Activated gamma-delta T cell (primary cell): ENCODE results near the gene DBX1.
"Not testable (repeated sequence)": the region's sequence is repeated elsewhere in the genome, so short reads cannot be mapped to it uniquely, and the experiment has no call there.

Source experiments
- DNase-seq: peaks from one replicate; lab custom pipeline; 2025; lab: John Stamatoyannopoulos, UW
- total RNA-seq, 2 donors: gene quantifications; one replicate each; lab custom pipeline; 2026; lab: John Stamatoyannopoulos, UW

Gene DBX1, protein sequence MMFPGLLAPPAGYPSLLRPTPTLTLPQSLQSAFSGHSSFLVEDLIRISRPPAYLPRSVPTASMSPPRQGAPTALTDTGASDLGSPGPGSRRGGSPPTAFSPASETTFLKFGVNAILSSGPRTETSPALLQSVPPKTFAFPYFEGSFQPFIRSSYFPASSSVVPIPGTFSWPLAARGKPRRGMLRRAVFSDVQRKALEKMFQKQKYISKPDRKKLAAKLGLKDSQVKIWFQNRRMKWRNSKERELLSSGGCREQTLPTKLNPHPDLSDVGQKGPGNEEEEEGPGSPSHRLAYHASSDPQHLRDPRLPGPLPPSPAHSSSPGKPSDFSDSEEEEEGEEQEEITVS
- total RNA-seq: 0 reads per million in 2 donors

DNA sequence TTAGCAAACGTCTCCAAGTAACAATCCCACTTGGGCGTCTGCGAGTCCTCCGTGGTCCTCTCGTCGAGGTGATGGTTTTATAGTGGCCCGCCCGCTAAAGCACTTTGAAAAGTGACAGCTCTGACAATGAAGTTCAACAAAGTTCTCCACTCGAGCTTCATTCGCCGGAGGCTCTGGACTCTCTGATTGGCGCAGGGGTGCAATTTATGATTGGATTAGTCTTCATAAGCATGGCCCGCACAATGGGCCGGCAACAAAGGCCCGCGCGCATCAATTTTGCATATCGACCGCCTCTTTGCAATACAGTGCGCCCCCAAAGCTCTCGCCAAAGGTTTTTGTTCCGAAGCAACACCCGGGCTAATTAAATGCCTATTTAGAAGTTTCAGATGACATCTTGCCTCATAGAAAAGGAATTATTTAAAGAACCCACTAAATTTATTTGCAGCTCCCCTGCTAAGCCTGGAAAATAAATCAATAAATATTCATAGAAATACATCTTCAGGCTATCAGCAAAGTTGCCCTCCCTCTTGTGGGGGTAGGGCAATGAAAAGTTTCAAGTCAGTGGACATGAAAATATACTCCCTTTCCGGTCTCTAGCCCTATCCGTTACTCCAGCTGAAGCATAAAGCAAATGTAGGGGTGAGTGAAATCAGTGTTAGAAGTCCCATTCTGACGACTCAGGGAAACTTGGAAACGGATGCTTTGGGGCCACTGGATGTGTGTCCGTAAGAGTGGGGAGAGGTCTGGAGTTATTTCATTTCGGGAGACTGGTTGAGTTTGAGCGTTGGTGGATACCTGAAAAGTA, at the start of gene DBX1:
Gene DBX1 (minus strand): TSS at position 51 of the 805 bp plus-strand sequence. CDS start 151 bp downstream, outside the sequence.
- no peak for DNase-seq

- DNase-seq: no peak
Measured at GRCh38 chr11:20208622-20209111, 48.4 kb upstream of the DBX1 start.

DNA sequence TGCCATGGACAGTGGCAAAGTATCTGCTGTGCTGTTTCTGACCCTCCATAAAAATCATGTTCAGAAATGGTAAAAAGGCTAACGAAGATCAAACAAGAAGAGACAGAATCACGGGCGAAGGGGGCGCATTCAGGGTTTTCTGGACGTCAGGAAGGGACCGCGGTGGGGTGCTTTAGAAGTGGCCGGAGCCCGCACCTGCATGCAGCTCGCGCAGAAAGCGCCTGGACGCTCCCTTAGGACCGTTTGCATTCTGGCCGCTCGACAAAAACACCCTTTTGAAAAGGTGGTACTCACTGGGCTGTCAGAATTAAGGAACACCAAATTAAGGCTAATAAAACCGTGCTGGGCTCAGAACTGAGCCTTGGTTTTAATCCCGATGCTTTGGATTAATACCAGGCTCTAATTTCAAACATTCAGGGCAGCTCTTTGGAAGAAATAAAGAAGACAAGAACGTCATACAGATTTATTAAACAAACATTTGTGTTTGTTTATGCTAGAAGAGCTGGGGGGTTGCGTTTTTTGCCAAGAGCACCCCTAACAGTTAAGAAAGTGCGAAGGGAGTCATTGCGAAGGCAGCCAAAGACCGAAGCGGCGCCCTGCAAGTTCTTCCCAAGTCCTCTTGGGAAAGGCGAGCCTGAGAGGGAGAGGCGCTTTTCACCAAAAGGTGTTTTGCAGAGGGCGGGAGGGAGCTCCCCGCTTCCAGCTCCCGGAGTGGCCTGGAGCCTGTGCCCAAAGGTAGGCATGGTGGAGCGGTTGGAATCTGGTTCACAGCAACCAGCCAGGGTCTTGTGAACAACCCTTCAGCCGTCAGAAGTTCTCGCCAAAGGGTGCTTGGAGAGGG, 47.7 kb upstream of the DBX1 start:
- DNase-seq: no peak

DNA sequence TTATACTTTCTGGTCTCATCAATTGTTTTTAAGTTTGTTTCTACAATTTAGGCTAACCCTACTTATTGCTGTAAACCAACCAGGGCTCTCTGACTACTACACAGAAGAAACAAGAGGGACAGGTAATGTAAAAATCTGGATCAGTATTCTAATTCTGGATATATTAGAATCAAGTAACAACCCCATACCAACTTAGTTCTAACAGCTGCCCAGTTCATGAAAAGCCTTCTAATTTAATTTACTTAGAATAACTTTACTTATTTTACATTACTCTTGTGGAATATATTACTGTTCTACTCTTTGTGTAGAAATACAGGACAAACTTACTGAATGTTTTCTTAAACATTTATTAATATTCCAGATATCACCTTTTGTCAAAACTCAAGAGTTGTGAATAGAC, 45.5 kb upstream of the DBX1 start:
- DNase-seq: no peak

GRCh38 chr11:20204681-20205080, 44.4 kb upstream of the DBX1 start:
- DNase-seq: no peak

- no peak for DNase-seq
Measured at GRCh38 chr11:20203831-20204230, 43.6 kb upstream of the DBX1 start.

DNA sequence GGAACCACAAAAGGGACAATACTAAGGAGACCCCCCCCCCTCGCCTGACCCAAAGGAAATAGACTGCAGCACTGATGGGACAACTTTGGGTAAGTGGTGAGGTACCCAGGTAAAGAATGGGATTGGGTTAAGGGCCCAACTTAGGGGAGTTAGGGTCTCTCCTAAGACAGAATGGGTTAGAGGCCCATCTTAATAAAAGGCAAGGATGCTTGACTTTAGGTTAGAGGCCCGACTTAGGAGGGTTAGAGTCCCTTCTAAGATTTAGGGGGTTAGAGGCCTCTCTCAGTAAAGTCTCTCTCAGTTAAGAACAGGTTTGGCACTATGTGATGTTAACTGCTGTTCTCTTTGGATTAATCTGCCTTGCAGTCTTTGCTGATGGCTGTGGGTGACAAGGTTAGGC, 41.0 kb upstream of the DBX1 start:
- DNase-seq: no peak

DNA sequence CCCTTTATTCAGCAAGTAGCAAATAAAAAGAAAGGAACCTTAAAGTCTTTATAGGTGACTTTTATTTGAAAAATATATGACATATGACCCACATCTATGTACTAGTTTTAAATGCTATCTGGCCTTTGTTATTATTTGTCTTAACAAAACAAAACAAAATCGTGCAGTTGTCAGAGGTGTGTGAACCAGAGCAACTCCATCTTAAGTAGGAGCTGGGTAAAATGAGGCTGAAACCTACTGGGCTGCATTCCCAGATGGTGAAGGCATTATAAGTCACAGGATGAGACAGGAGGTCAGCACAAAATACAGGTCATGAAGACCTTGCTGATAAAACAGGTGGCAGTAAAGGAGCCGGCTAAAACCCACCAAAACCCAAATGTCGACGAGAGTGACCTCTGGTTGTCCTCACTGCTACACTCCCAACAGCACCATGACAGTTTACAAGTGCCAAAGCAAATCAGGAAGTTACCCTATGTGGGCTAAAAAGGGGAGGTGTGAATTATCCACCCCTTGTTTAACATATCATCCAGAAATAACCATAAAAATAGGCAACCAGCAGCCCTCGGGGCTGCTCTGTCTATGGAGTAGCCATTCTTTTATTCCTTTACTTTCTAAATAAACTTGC, 40.2 kb upstream of the DBX1 start:
- DNase-seq: not testable (repeated sequence)

DNA sequence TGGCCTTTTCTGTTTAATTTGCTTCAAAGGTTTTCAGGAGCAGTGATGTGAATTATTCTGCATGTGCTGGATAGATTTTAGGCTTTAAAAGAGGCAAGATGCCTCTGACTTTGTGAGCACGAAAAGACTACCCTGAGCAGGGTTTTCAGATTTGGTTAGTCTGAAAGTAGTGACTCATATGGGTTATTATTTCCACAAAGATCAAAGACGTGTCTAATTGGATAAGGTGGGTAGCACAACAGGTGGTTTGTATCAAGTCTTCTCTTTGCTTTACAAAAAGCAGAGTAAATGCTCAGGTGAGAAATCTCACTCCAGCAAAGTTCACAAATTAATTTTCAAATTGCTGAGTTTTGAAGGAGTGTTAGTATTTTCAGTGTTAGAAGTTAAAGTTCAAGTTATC, 37.6 kb upstream of the DBX1 start:
- no peak for DNase-seq

DNA sequence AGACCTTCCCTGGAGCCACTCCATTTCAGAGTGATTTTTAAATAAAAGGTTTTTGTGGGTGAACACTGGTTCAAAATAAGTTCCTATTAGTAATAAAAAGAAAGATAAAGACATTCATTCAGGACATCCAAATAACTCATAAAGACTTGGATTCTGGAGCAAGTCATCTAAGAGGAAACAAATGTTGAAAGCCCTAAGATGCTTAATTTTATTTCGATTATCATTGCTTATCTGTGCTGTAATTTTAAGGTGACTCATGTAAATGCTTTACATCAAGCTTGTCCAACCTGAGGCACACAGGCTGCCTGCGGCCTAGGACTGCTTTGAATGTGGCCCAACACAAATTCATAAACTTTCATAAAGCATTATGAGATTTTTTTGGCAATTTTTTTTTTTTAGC, 34.2 kb upstream of the DBX1 start:
- no peak for DNase-seq

DNA sequence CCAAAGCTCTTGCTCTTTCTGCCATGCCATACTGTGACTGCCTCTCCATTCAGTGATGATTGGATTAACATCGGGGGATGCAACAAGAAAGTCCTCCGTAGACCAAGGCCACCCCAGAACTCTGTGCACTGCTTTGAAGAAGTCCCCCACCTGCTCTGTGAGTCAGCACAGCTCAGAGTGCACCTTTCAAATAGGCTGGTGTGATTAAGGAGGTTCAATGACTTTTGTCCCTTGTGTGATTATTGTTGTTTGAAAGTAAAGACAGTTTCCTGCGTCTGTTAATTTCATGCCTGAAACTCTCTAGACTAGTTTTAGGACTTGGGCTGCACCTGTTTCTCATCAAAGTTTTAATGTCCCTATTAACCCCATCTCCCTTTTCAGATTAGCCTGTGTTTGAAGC, 33.0 kb upstream of the DBX1 start:
- no peak for DNase-seq

DNA sequence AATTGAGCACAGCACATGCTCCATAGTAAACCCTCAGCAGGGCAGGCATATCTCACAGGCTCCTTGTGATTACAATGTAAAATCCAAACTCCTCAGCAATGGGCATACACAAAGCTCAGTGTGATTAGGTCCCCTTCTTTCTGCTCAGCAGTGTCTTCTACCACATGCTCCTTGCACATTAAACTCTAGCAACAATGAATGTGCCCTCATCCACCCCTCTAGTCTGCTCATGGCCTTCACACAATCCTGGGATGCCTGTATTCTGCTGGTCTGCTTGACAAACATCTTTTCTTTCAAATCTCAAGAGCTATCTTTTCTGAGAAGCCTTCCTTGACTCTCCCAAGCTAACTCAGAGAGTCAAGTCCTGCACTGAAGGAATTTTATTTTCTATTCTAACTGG, 32.4 kb upstream of the DBX1 start:
- DNase-seq: no peak

DNA sequence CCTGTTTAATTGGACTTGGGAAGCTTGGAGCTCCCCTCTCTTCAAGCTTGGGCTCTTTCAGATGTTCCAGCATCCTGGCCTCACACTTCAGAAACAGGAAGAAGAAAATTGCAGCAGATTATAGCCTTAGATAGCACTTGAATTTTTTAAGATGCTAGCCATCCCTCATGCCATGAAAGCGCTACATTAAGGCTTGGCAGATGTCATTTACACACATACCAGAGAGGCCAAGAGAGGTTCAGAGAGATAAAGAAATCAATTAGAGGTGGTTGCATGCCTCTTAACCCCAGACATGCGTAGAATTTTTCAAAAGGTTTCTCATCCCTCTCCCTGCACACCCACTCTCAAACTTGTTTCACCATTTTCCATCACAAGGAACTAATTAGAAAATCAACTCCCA, 31.9 kb upstream of the DBX1 start:
- DNase-seq: no peak

- DNase-seq: no peak
Measured at GRCh38 chr11:20178976-20179375, 18.7 kb upstream of the DBX1 start.

DNA sequence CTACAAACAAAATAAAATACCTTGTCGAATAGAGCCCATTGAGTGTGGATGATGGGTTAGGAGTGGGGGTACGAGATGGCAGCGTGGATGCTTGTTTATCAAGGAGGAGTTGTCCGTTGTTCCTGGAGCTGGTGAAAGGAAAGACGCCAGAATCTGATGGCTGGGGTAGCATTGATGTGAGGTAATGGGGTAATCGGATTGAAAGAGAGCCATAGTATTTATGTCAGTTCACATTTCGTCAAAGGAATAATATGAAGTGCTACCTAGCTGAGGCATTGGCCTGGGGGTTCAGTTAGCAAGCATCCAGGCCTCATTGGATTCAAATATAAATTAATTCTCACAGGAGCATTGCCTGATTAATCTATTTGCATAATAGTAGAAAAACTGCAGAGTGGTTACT, 16.9 kb upstream of the DBX1 start:
- DNase-seq: no peak

DNA sequence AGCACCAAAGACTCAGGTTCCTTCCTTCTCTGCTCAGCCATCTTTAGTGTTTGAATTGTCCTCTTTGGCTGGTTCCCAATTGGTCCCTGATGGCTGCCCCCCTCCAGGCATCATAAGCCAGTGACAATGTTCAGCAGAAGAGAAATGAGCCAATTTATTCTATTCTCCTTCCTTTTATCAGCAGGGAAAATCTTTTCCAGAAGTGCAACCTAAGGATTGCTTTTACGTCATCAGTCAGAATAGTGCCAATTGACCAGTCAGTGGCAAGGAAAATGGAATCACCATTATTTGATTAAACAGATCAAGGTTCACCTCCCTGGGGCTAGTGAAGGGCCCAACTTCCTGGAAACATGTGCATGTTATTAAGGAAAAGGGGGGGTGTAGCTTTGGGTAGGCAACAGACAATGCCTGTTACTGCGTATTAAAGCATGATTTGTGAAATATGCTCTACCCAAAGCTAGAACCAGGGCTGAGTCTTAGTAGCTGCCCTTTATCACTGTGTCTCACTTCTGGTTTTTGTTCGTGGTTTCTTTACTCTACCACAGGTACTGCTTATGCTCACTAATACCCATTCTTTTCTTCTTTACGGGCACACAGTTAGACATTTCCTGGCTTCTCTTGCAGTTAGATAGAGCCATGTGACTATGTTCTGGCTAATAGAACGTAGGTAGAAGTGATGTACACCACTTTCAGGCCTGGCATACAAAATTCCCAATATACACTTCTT, 12.6 kb upstream of the DBX1 start:
- no peak for DNase-seq

DNA sequence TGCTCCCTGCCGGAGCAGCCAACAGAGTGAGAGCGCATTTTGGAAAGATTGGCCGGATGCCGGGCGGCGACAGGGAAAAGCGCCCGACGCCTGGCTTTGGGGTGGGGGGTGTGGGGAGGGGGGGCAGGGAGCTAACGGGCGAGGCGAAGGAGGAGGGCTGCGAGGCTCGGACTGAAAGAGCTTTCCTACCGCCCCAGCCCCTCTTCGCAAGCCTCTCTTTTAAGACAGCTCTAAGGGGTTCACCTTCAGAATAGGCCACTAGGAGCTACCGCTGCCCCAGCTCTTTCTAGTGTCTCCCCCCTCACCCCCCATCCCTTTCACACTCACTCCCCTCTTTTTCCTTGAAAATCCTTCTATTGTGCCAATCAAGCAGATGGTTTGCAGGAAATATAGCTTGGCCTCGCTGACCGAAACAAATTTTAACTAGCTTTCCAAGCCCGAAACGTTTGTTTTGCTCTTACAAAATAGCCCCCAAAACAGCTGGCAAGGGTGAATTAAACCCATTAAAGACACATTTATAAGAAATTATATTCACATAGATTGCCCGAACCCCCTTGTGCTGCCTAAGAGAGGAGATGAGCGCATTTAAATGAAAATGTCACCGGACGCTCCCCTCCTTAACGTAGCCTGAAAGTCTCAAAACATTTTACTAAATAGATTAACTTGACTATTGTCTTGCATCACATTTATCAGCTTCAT, 3.7 kb upstream of the DBX1 start:
- DNase-seq: no peak

DNA sequence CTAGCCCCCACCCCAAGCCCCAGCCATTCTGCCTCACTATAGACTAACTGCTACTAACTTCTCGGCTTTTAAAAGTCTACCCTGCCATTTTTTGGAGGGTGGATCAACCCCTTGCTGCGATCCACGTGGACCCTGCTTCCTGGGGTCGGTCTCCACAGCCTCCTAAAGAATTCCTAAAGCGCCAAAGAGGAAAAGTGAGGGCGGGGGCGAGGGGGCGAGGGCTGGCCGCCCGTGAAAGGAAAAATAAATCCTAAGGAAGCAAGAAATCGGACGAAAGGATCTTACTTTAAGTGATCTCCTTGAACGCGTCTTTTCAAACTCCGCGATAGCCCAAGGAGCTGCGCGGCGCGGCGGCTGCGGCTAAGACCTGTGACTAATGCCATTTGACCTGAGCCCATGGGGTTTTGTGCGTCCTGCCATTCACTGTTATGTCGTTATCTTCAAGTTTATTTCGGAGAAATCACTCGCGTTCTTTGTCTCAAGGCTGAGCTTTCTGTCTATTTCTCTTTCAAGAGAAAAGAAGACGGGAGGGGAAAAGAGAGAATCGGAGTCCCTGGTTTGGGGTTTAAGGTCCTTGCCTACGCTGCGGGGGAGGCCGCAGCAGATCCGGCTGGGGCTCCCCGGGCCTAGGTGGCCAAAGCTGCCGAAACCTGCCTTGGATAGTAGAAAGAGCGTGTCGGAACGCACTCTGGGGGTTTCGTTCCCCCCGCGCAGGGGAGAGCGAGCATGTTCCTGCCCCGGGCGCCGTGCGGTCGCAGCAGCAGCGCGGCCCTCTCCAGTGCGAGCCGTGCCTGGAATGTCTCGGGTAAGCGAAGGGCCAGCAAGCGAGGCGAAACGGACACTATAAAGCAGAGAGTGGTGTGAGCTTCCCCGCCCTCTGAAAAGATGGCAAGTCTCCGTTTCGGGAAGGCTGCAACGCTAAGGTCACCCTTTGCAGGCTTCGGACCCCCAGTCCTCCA, 2.8 kb upstream of the DBX1 start:
- no peak for DNase-seq
